MM.1S (cell line): ENCODE data around the gene ABHD1.

Experiments
- DNase-seq: peaks from one replicate; pipeline ENCODE4 v3.0.0-alpha.2; 2015
- H2AFZ ChIP-seq: fragments of 300-600 bp; sonication (generic); 2 replicates; pipeline ENCODE4 v1.6.0; 2016; ENCODE audit warnings: antibody characterized with exemption, low read length
- H3F3A ChIP-seq: fragments of 300-600 bp; sonication (generic); 2 replicates; pipeline ENCODE4 v1.6.1; 2016; ENCODE audit warnings: mild to moderate bottlenecking, antibody characterized with exemption, low read length, moderate library complexity, mixed read lengths; ENCODE audit not compliant: insufficient read depth
- H3K27ac ChIP-seq: fragments of 300-600 bp; sonication (generic); 2 replicates; pipeline ENCODE4 v1.5.1; 2016; ENCODE audit warnings: mild to moderate bottlenecking, low read length
- H3K27me3 ChIP-seq: fragments of 300-600 bp; sonication (generic); replicated peaks from 2 replicates; pipeline ENCODE4 v1.6.0; 2016; ENCODE audit warnings: low read length; ENCODE audit not compliant: insufficient read depth
- H3K36me3 ChIP-seq: fragments of 300-600 bp; sonication (generic); replicated peaks from 2 replicates; pipeline ENCODE4 v1.6.1; 2016; ENCODE audit warnings: mild to moderate bottlenecking, low read length, mixed read lengths; ENCODE audit not compliant: insufficient read depth
- H3K4me1 ChIP-seq: fragments of 300-600 bp; sonication (generic); 2 replicates; pipeline ENCODE4 v1.6.1; 2016; ENCODE audit warnings: low read length, mixed read lengths
- H3K4me2 ChIP-seq: fragments of 300-600 bp; sonication (generic); 2 replicates; pipeline ENCODE4 v1.6.0; 2016; ENCODE audit warnings: low read depth, low read length
- H3K4me3 ChIP-seq: fragments of 300-600 bp; sonication (generic); 2 replicates; pipeline ENCODE4 v1.5.1; 2016; ENCODE audit warnings: low read length, mixed read lengths
- H3K79me2 ChIP-seq: fragments of 300-600 bp; sonication (generic); 2 replicates; pipeline ENCODE4 v1.6.1; 2016; ENCODE audit warnings: mixed run types, low read length, mixed read lengths
- H3K9ac ChIP-seq: fragments of 300-600 bp; sonication (generic); 2 replicates; pipeline ENCODE4 v1.6.1; 2016; ENCODE audit warnings: low read length, mixed read lengths
- H3K9me2 ChIP-seq: fragments of 300-600 bp; sonication (generic); replicated peaks from 2 replicates; pipeline ENCODE4 v1.6.1; 2016; ENCODE audit warnings: mild to moderate bottlenecking, low read length, mixed read lengths; ENCODE audit not compliant: insufficient read depth
- H3K9me3 ChIP-seq: fragments of 300-600 bp; sonication (generic); replicated peaks from 2 replicates; pipeline ENCODE4 v1.6.1; 2016; ENCODE audit warnings: mild to moderate bottlenecking, low read length, mixed read lengths; ENCODE audit not compliant: insufficient read depth
- H4K20me1 ChIP-seq: fragments of 300-600 bp; sonication (generic); 2 replicates; pipeline ENCODE4 v1.6.1; 2016; ENCODE audit warnings: mild to moderate bottlenecking, low read length, moderate library complexity, mixed read lengths; ENCODE audit not compliant: insufficient read depth
- CTCF ChIP-seq: fragments of 300-600 bp; sonication (generic); IDR thresholded peaks from 2 replicates; pipeline ENCODE4 v1.5.1; 2016; ENCODE audit warnings: antibody characterized with exemption, low read length, mixed read lengths
- EZH2 ChIP-seq: fragments of 300-600 bp; sonication (generic); optimal IDR thresholded peaks from 2 replicates; pipeline ENCODE3; 2017; ENCODE audit warnings: low read depth, mild to moderate bottlenecking, antibody characterized with exemption, low read length, mixed read lengths
- EZH2phosphoT487 ChIP-seq: fragments of 300-600 bp; sonication (generic); IDR thresholded peaks from 2 replicates; pipeline ENCODE4 v1.6.1; 2018; ENCODE audit warnings: antibody characterized with exemption, low read length

The ABHD1 gene

GRCh38 chr2:27152102-27152795 is 28.6 kb downstream of the ABHD1 start:
- no peaks in the 10 kb centered on the region for H4K20me1 ChIP-seq
- peaks cover 38% of the 10 kb centered on the region for H3K4me1 ChIP-seq
- H3K9me3 ChIP-seq = no peaks in the 10 kb centered on the region
- peak overlapping the region; percentile 20; the same call in 1 of the 2 replicates for H2AFZ ChIP-seq
- no peak for TF ChIP-seq CTCF
- TF ChIP-seq EZH2 = no peak
- TF ChIP-seq EZH2phosphoT487 = no peak
- peak overlapping the region; percentile 74 for H3K27ac ChIP-seq
- H3K9ac ChIP-seq = no peak overlapping the region; the same call in 1 of the 2 replicates
- H3K79me2 ChIP-seq = no peaks in the 10 kb centered on the region
- peak overlapping the region; percentile 36; the same call in 1 of the 2 replicates for H3K4me2 ChIP-seq
- H3K4me3 ChIP-seq = no peak overlapping the region
- no peaks in the 10 kb centered on the region for H3K9me2 ChIP-seq
- no peak for DNase-seq
- peaks cover 30% of the 10 kb centered on the region for H3F3A ChIP-seq
- H3K27me3 ChIP-seq = no peaks in the 10 kb centered on the region
- no peaks in the 10 kb centered on the region for H3K36me3 ChIP-seq

- no peaks in the 10 kb centered on the region for H3K9me2 ChIP-seq
- peak overlapping the region; percentile 20 for H2AFZ ChIP-seq
- H3K36me3 ChIP-seq = no peaks in the 10 kb centered on the region
- peaks cover 30% of the 10 kb centered on the region for H3F3A ChIP-seq
- DNase-seq = peak; percentile 83
- H3K79me2 ChIP-seq = no peaks in the 10 kb centered on the region
- H3K9me3 ChIP-seq = no peaks in the 10 kb centered on the region
- peak overlapping the region; percentile 9; the same call in 1 of the 2 replicates for H3K9ac ChIP-seq
- TF ChIP-seq EZH2phosphoT487 (no peak), EZH2 (no peak), CTCF (no peak)
- H4K20me1 ChIP-seq = no peaks in the 10 kb centered on the region
- peak overlapping the region; percentile 74 for H3K27ac ChIP-seq
- no peak overlapping the region for H3K4me3 ChIP-seq
- H3K27me3 ChIP-seq = no peaks in the 10 kb centered on the region
- H3K4me2 ChIP-seq = peak overlapping the region; percentile 36
- peaks cover 45% of the 10 kb centered on the region for H3K4me1 ChIP-seq
These were observed 29.3 kb downstream of the ABHD1 start for GRCh38 chr2:27152796-27153464.

GRCh38 chr2:27154488-27154887 is 30.9 kb downstream of the ABHD1 start:
- no peak overlapping the region for H3K4me3 ChIP-seq
- H3K27ac ChIP-seq = no peak overlapping the region
- no peaks in the 10 kb centered on the region for H4K20me1 ChIP-seq
- H3K27me3 ChIP-seq = no peaks in the 10 kb centered on the region
- no peaks in the 10 kb centered on the region for H3K9me2 ChIP-seq
- no peaks in the 10 kb centered on the region for H3K36me3 ChIP-seq
- no peak for DNase-seq
- no peak overlapping the region for H3K4me2 ChIP-seq
- no peak overlapping the region for H3K9ac ChIP-seq
- no peaks in the 10 kb centered on the region for H3K79me2 ChIP-seq
- H3K9me3 ChIP-seq = no peaks in the 10 kb centered on the region
- H3K4me1 ChIP-seq = peaks cover 46% of the 10 kb centered on the region
- TF ChIP-seq CTCF (no peak), EZH2phosphoT487 (no peak), EZH2 (no peak)
- no peak overlapping the region for H2AFZ ChIP-seq
- H3F3A ChIP-seq = peaks cover 30% of the 10 kb centered on the region
